MCF 10A (cell line): ENCODE results near the gene ATG2B. TPM values are rescaled to one million over a fixed set of nuclear protein-coding genes. Genes with fewer than 3 reads are reported as not detected.
A peak's percentile ranks its signal among the peaks of the same experiment; 100 is the strongest.

ENCODE experiments used
- BruUV-seq: library from RNA; stranded (reverse); fragments of 400-500 nt; replicated peaks from 2 replicates; lab custom pipeline; 2021; lab: Mats Ljungman, UMichigan
- CTCF ChIA-PET: fragments of 300-600 bp; sonication (Branson Sonifier 250); formaldehyde crosslinking; extraction: SDS; loops from one replicate; lab custom pipeline; 2021; ENCODE audit warnings: antibody characterized with exemption, inconsistent platforms; lab: Yijun Ruan, JAX
- POLR2A ChIA-PET: fragments of 300-600, 350-650 bp; sonication (Branson Sonifier 250); formaldehyde crosslinking; extraction: SDS; loops from one replicate; lab custom pipeline; 2020; ENCODE audit warnings: antibody characterized with exemption, inconsistent platforms; lab: Yijun Ruan, JAX
- DNase-seq: peaks from one replicate; pipeline ENCODE4 v3.0.0-alpha.2; 2018; ENCODE audit not compliant: unreplicated experiment
- H3K27ac Mint-ChIP-seq: one replicate; pipeline ENCODE4 v1.8.0; 2022; ENCODE audit warnings: mild to moderate bottlenecking, low read depth, mixed read lengths; ENCODE audit not compliant: unreplicated experiment
- H3K27me3 Mint-ChIP-seq: one replicate; pipeline ENCODE4 v1.8.0; 2022; ENCODE audit warnings: mixed read lengths; ENCODE audit not compliant: insufficient read depth, unreplicated experiment
- H3K36me3 Mint-ChIP-seq: one replicate; pipeline ENCODE4 v1.8.0; 2022; ENCODE audit warnings: mild to moderate bottlenecking, moderate library complexity, mixed read lengths; ENCODE audit not compliant: insufficient read depth, unreplicated experiment
- H3K4me1 Mint-ChIP-seq: one replicate; pipeline ENCODE4 v1.8.0; 2022; ENCODE audit warnings: mixed read lengths; ENCODE audit not compliant: insufficient read depth, unreplicated experiment
- H3K4me3 Mint-ChIP-seq: one replicate; pipeline ENCODE4 v1.8.0; 2022; ENCODE audit warnings: mild to moderate bottlenecking, moderate library complexity, mixed read lengths; ENCODE audit not compliant: unreplicated experiment
- H3K9me3 Mint-ChIP-seq: one replicate; pipeline ENCODE4 v1.8.0; 2022; ENCODE audit warnings: mixed read lengths; ENCODE audit not compliant: unreplicated experiment
- intact Hi-C: fragments of 100-400 bp; cut with micrococcal nuclease; formaldehyde crosslinking; loops from 2 replicates; pipeline ENCODE4 v1.14.1; 2022
- total RNA-seq: library from RNA; stranded (reverse); gene quantifications from 2 replicates; pipeline ENCODE4 v1.2.3, GENCODE V29; 2022
- TF ChIP-seq, protein P1 (sequence below): fragments of 200-600 bp; IDR thresholded peaks from one replicate; pipeline ENCODE4 v1.8.0; 2022; ENCODE audit warnings: antibody characterized with exemption, mild to moderate bottlenecking; ENCODE audit not compliant: unreplicated experiment

The ATG2B gene
- total RNA-seq, 1 experiment from 2014 or later: 20.5 TPM

DNA sequence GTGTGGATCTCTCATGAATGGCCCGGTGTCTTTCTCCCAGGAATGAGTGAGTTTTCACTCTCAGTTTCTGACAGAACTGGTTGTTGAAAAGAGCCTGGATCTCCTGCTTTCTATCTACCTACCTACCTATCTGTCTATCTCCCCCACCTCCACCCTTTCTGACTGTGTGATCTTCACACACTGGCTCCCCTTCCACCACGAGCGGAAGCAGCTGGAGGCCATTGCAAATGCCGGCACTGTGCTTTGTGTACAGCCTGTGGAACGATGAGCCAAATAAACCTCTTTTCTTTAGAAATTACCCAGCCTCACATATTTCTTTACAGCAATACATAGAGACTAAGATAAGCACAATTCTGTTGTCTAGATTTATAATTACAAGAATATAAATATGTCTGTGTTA lies 7.4 kb upstream of the ATG2B start:
- no peak overlapping the region for H3K4me3 Mint-ChIP-seq

DNA sequence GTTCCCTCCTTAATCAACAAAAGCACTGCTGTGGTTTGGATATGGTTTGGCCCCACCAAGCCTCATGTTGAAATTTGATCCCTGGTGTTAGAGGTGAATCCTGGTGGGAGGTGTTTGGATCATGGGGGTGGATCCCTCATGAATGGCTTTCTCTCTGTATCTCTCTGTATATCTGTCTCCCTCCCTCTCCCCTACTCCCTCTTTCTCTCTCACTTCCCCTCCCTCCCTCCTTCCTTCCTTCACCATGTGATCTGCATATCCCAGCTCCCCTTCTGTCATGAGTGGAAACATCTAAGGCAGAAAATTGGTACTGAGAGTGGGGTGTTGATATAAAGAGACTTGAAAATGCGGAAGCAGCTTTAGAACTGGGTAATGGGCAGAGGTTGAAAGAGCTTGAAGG lies 5.4 kb upstream of the ATG2B start:
- Mint-ChIP-seq H3K4me3 (no peak overlapping the region), H3K36me3 (no peaks in the 10 kb centered on the region), H3K4me1 (peaks cover 14% of the 10 kb centered on the region), H3K27ac (no peak overlapping the region), H3K9me3 (no peaks in the 10 kb centered on the region), H3K27me3 (no peaks in the 10 kb centered on the region)
- POLR2A ChIA-PET: interaction anchor here (0.7 to 1.2 kb wide), 3 partner anchors 23 to 135 kb away, joined by 3 read pairs; no protein-coding TSS in a partner anchor
- TF ChIP-seq, protein P1, sequence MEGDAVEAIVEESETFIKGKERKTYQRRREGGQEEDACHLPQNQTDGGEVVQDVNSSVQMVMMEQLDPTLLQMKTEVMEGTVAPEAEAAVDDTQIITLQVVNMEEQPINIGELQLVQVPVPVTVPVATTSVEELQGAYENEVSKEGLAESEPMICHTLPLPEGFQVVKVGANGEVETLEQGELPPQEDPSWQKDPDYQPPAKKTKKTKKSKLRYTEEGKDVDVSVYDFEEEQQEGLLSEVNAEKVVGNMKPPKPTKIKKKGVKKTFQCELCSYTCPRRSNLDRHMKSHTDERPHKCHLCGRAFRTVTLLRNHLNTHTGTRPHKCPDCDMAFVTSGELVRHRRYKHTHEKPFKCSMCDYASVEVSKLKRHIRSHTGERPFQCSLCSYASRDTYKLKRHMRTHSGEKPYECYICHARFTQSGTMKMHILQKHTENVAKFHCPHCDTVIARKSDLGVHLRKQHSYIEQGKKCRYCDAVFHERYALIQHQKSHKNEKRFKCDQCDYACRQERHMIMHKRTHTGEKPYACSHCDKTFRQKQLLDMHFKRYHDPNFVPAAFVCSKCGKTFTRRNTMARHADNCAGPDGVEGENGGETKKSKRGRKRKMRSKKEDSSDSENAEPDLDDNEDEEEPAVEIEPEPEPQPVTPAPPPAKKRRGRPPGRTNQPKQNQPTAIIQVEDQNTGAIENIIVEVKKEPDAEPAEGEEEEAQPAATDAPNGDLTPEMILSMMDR: no peak
- CTCF ChIA-PET: interaction anchor here (0.9 kb wide), 1 partner anchor 19 kb away, joined by 4 read pairs; no protein-coding TSS in a partner anchor
- intact Hi-C loops: no loop called here
- no TSS peak for BruUV-seq
- DNase-seq: no peak

More for the DNA sequence above, 7.4 kb upstream of the ATG2B start:
- Mint-ChIP-seq H3K27ac (no peak overlapping the region), H3K4me1 (no peaks in the 10 kb centered on the region), H3K9me3 (no peaks in the 10 kb centered on the region), H3K36me3 (peaks cover 5% of the 10 kb centered on the region), H3K27me3 (no peaks in the 10 kb centered on the region)
- ChIA-PET POLR2A (interaction anchor here (0.7 to 1.2 kb wide), 2 partner anchors 10 to 466 kb away, joined by 3 read pairs; no protein-coding TSS in a partner anchor), CTCF (interaction anchor here (0.8 kb wide), 1 partner anchor 14 kb away, joined by 3 read pairs; no protein-coding TSS in a partner anchor)
- TF ChIP-seq, protein P1: no peak
- no peak for DNase-seq
- intact Hi-C loops: no loop called here
- BruUV-seq: no TSS peak

DNA sequence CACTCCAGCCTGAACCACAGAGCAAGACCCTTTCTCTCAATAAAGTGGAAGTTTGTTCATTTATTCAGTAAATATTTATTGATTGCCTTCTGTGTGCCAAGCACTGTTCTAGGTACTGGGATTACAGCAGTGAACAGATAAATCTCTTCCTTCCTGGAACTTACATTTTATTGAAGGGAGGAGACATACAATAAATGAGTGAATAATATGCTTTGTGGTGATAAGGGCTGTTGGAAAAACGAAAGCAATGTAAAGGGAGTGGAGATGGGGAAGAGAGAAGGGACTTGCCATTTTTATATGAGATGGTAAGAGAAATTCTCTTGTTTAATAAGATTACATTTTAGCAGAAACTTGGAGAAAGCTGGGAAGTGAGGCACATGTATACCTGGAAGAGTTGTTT lies 1.8 kb upstream of the ATG2B start:
- no peaks in the 10 kb centered on the region for H3K27me3 Mint-ChIP-seq
- no peaks in the 10 kb centered on the region for H3K9me3 Mint-ChIP-seq
- no peaks in the 10 kb centered on the region for H3K36me3 Mint-ChIP-seq
- POLR2A ChIA-PET: interaction anchor here (0.6 to 1.6 kb wide), 3 partner anchors 14 to 820 kb away, joined by 3 to 4 read pairs (median 3); no protein-coding TSS in a partner anchor
- TF ChIP-seq, protein P1: no peak
- no peak overlapping the region for H3K27ac Mint-ChIP-seq
- BruUV-seq: no TSS peak
- intact Hi-C loops: no loop called here
- peaks cover 21% of the 10 kb centered on the region for H3K4me1 Mint-ChIP-seq
- CTCF ChIA-PET: no interaction called here
- DNase-seq: no peak
- peak overlapping the region; percentile 95 for H3K4me3 Mint-ChIP-seq

DNA sequence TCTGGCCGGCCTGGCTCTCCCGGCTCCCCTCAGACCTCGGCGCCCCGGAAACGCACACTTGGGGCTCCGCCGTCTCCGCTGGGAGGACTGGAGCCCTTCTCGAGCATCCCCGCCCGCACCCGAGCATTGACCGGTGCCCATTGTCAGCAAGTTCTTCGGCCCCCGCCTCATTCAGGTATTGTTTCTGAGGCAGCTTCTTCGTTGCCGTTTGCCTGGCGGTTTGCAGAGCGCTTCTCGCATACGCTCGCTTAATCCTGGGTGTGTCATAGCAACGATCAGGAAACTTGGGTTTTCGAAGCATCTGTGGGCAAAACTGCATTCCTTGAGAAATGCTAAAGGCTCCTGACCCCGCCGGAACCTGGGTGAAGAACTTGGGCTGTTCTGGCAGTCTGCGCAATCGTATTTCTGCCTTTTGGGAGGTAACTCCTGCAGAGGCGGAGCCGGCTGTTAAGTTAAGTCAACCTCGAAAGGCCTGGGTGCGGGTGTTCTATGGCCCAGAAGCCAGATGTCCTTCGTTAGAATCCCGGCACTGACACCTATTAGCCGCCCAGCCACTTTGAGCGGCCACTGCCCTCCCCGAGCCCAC lies 703 bp upstream of the ATG2B start:
- no TSS peak for BruUV-seq
- POLR2A ChIA-PET: interaction anchor here (0.7 to 2.2 kb wide), 10 partner anchors 9 to 832 kb away, joined by 3 to 16 read pairs (median 4); partner anchors contain the start of gene AK7
- CTCF ChIA-PET: interaction anchor here (0.7 kb wide), 1 partner anchor 262 kb away, joined by 3 read pairs; no protein-coding TSS in a partner anchor
- TF ChIP-seq, protein P1: no peak
- Mint-ChIP-seq H3K4me1 (peaks cover 28% of the 10 kb centered on the region), H3K27me3 (no peaks in the 10 kb centered on the region), H3K9me3 (no peaks in the 10 kb centered on the region), H3K4me3 (peak overlapping the region; percentile 95), H3K36me3 (no peaks in the 10 kb centered on the region), H3K27ac (peak overlapping the region; percentile 69)
- intact Hi-C loops: no loop called here
- peak; percentile 61 for DNase-seq
